GM23338 (cell line): Measurements from ENCODE around the gene RBM19.

Source experiments
- CREB1 ChIP-seq: fragments of 250-450 bp; sonication (Bioruptor Pico); IDR thresholded peaks from 2 replicates; pipeline ENCODE4 v1.5.0; 2020; ENCODE audit warnings: low read depth, mild to moderate bottlenecking, moderate library complexity
- CTCF ChIP-seq, 2 experiments: fragments of 200-600 bp in 1 of 2; sonication (generic) in 1 of 2; conservative IDR thresholded peaks; 2 replicates each; pipeline versions ENCODE4 v1.5.1 to v1.6.1; 2016 to 2017; ENCODE audit warnings: antibody characterized with exemption in 2 of 2, low read depth in 2 of 2, mild to moderate bottlenecking in 2 of 2, moderate library complexity in 1 of 2
- EZH2 ChIP-seq: fragments of 200-600 bp; sonication (generic); IDR thresholded peaks from one replicate; pipeline ENCODE4 v1.8.0; 2017; ENCODE audit warnings: antibody characterized with exemption, mild to moderate bottlenecking, low read depth; ENCODE audit not compliant: unreplicated experiment
- EZH2phosphoT487 ChIP-seq: fragments of 200-600 bp; sonication (generic); IDR thresholded peaks from one replicate; pipeline ENCODE4 v1.8.1; 2018; ENCODE audit warnings: antibody characterized with exemption; ENCODE audit not compliant: unreplicated experiment
- JUNB ChIP-seq: IDR thresholded peaks from one replicate; pipeline ENCODE4 v1.6.1; 2016; ENCODE audit warnings: antibody characterized with exemption; ENCODE audit not compliant: unreplicated experiment
- POLR2AphosphoS5 ChIP-seq: IDR thresholded peaks from 2 replicates; pipeline ENCODE4 v1.6.1; 2016; ENCODE audit warnings: antibody characterized with exemption, low read depth
- REST ChIP-seq: IDR thresholded peaks from one replicate; pipeline ENCODE4 v1.6.1; 2018; ENCODE audit warnings: antibody characterized with exemption; ENCODE audit not compliant: unreplicated experiment
- STAT1 ChIP-seq: IDR thresholded peaks from one replicate; pipeline ENCODE4 v1.6.1; 2016; ENCODE audit warnings: antibody characterized with exemption; ENCODE audit not compliant: unreplicated experiment
- TF ChIP-seq, protein P1 (sequence below): IDR thresholded peaks from 2 replicates; pipeline ENCODE4 v1.6.1; 2016; ENCODE audit warnings: antibody characterized with exemption

- no peak for TF ChIP-seq CTCF (conservative IDR thresholded peaks at IDR 0.05; ENCODE audit: low read depth in 2 of 2)
- TF ChIP-seq REST, result no peak
- no peak for TF ChIP-seq POLR2AphosphoS5
- TF ChIP-seq EZH2, result no peak
- no peak for TF ChIP-seq CREB1 (CRISPR knock-in tag)
- no peak for TF ChIP-seq STAT1
- no peak for TF ChIP-seq EZH2phosphoT487
- TF ChIP-seq, protein P1, sequence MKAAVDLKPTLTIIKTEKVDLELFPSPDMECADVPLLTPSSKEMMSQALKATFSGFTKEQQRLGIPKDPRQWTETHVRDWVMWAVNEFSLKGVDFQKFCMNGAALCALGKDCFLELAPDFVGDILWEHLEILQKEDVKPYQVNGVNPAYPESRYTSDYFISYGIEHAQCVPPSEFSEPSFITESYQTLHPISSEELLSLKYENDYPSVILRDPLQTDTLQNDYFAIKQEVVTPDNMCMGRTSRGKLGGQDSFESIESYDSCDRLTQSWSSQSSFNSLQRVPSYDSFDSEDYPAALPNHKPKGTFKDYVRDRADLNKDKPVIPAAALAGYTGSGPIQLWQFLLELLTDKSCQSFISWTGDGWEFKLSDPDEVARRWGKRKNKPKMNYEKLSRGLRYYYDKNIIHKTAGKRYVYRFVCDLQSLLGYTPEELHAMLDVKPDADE, result no peak
- TF ChIP-seq JUNB, result no peak
These were observed 17.8 kb downstream of the RBM19 start for GRCh38 chr12:113948151-113948914.
